Cerebellar cortex (tissue), 1 donor: ENCODE measurements around the gene PALD1.
"Not testable (repeated sequence)": the region's sequence is repeated elsewhere in the genome, so short reads cannot be mapped to it uniquely, and the experiment has no call there.

ENCODE experiments used
- DNase-seq: peaks from one replicate; pipeline ENCODE4 v3.0.0-alpha.2; 2015; ENCODE audit warnings: low spot score

PALD1 gene

DNA sequence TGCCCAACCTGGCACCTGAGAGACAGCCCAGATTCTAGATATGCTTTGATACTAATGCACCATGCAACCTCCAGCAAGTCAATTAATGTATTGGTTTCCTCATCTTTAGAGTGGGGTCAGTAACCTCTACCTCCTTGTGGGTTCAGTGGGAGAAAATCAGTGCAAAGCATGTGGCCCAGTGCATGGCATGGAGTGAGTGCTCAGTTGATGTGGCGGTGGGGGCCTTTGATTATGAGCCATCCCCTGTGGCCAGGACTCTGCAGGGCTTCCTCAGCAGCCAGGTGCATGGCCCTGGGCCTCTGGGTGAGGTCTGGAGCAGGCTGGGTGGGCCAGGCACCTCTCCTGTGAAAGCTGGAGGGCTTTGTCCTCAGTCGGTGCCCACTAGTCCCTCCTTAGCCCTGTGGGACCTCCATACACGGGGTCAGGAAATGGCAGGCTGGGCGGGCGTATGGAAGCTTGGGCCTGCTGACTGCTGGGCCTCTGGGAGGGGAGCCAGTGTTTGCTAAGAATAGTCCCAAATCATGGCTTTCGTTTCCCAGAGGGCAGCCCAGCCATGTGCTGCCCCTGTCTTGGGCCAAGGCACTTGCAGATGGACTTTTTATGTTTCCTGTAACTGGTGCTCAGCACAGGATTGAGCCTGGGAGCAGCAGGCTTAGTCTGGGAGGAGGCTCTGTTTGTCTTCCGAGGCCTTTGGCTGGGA, 3.4 kb downstream of the PALD1 start:
- peak; percentile 98 for DNase-seq

DNA sequence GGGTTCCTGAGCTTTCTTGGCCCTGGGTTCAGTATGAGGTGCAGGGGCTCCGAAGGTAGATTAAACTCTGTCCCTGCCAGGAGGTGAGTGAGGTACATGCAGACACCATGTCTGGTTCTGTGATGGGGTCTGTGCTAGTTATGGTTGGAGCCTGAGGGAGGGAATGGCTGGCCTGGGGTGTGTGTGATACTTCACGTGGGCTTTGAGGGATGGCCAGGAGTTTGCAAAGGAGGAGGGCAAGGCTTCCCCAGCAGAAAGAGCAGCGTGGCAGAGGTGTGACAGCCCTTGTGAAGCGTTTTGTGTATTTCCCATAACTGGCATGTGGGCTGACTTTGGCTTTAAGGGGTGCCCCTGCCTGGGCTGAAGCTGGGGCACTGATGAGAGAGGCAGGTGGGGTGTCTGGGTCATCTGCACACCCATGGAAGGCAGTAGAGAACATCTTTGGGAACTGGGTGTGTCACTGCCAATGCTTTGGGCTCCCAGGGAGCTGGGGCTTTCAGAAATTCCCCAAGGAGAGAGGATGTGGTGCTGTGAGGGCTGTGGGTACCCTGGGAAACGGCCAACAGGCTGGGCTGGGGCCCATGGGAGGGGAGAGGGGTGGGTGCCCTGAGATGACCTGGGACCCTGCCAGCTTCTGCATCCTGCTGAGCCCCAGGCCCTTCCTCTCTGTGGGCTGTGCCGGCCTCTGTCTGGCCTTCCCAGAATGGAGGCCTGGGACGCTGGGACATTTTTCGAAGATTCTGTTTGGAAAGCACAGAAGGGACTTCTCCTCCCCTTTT, 4.6 kb downstream of the PALD1 start:
- DNase-seq, result no peak

DNA sequence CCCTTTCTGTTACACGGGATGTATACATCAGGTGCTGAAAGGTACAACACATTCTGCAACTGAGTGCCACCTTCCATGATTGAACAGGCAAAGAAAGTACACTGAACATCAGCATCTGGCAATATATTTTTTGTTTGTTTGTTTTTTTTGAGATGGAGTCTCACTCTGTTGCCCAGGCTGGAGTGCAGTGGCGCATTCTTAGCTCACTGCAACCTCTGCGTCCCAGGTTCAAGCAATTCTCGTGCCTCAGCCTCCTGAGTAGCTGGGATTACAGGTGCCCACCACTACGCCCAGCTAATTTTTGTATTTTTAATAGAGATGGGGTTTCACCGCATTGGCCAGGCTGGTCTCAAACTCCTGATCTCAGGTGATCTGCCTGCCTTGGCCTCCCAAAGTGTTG, 5.3 kb downstream of the PALD1 start:
- DNase-seq, result not testable (repeated sequence)

DNA sequence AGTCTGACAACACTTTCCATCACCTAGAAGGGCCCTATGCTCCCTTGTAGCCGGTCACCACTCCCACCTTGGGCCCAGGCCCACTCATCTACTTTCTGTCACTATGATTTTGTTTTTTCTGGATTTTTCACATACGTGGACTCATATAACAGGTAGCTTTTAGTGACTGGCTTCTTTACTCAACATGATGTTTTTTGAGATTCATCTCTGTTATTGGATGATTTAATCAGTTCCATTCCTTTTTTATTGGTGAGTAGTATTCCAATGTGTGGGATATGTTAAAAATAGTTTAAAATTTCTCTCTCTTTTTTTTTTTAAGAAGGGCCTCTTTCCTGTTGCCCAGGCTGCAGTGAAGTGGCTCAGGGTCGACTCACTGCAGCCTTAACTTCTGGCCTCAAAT, 9.3 kb downstream of the PALD1 start:
- no peak for DNase-seq

DNA sequence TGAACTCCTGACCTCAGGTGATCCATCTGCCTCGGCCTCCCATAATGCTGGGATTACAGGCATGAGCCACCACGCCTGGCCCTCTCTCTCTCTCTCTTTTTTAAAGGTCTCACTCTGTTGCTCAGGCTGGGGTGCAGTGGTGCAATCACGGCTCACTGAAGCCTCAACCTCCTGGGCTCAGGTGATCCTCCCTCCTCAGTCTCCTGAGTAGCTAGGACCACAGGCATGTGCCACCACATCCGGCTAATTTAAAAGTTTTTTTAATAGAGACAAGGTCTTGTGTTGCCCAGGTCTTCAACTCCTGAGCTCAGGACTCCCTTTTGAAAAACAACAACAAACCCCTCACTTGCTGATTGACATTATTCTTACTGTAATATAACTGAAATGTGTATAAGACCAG, 11.6 kb downstream of the PALD1 start:
- no peak for DNase-seq

DNA sequence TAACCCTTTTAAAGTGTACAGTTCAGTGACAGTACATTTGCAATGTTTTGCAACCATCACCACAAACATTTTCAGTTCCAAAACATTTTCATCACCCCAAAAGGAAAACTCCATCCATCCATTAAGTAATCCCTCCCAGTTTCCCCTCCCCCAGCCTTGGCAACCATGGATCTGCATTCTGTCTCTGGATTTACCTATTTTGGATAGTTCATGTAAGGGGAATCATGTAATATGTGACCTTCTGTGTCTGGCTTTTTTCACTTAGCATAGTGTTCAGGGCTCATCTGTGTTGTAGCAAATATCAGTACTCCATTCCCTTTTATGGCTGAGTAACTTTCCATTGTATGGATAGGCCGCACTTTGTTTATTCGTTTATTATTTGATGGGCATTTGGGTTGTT, 13.0 kb downstream of the PALD1 start:
- no peak for DNase-seq

DNA sequence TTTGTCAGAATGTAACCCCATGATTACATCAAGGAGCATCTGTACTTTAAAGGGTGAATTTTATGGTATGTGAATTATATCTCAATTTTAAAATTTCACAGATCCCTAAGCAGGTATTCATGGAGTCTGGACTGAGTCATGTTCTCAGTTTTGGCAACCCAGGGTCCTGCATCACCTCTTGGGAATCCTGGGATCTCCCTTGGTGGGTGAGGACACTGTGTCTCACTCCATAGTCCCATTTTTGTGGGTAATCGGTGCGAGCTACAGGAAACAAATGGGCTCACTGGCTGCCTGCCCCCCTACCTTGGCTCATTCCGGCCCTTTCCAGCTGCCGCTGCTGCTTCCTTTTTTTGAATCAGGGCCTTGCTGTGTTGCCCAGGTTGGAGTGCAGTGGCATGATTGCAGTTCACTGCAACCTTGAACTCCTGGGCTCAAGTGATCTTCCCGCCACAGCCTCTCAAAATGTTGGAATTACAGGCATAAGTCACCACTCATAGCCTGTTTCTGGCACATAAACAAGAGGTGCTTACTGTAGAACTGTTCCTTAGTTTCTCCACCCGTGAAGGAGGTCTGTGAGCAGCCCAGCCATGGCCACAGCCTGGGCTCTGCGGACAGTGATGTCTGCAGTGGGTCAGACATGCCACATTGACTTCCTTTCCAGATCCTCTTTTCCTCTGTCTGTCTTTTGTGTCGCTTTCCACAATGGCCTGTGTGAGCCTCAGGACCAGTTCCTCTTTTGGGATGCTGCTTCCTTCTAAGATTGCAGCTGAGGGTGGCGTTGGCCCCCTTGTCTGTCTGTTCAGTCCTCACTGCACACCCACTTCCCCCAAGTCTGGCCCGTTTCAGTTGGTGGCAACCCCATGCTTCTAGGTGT, 14.5 kb downstream of the PALD1 start:
- no peak for DNase-seq

DNA sequence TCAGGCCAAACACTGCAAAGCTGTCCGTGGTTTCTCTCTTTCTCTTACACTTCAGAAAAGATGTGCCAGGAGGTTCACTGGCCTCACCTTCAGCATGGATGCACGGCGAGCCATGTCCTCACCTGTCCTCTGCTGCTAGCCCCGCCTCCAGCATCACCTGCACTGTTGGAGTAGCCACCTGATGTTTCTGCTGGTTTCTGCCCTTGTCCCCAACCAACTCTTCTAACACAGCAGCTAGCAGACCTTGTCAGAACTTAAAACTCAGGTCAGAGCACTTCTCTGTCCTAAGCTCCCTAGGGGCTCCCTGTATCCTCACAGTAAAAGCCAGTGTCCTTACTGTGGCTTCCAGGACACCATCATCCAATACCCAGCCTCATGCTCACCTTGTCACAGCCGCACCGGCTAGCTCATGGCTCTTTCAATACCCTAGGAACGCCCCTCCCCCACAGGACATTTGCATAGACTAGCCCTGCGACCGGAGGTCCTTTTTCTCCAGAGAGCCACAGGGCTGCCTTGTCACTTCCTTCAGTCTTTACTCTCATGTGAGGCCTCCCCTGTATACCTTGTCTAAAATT, 15.2 kb downstream of the PALD1 start:
- DNase-seq, result no peak

DNA sequence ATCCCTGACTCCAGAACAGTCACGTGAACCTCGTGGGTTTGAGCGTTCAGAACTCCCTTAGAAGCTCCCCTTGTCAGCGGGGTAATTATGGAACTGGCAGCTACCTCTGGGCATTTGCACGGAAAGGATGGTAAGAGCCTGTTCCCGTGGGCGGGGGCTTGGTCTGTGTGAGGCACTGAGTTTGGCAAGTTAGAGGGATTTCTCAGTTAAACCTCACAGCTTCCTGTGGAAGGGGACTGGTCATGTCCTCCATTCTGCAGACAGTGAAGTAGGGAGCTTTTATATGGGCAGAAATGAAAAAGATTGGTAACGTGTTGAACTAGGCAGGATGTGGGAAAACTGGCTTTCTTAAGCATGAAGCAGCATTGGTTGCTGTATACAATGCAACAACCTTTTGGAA, 16.0 kb downstream of the PALD1 start:
- DNase-seq, result no peak

DNA sequence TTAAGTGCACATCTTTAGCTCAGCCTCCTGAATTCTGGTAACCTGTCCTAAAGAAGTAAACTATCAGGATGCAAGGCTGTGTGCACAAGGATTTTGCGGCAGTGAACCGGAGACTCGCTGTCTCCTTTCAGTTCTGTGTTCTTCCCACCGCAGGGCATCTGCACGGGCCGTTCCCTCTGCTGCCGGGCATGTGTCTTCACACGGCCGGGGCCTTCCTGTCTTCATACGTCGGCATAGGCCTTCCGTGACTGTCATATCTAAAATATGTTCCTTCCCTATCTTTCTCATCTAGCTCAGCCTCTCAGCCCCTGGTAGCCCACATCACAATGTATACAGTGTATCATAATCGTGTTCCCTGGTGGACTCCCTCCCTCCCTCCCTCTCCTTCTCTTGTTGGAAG, 16.4 kb downstream of the PALD1 start:
- no peak for DNase-seq

DNA sequence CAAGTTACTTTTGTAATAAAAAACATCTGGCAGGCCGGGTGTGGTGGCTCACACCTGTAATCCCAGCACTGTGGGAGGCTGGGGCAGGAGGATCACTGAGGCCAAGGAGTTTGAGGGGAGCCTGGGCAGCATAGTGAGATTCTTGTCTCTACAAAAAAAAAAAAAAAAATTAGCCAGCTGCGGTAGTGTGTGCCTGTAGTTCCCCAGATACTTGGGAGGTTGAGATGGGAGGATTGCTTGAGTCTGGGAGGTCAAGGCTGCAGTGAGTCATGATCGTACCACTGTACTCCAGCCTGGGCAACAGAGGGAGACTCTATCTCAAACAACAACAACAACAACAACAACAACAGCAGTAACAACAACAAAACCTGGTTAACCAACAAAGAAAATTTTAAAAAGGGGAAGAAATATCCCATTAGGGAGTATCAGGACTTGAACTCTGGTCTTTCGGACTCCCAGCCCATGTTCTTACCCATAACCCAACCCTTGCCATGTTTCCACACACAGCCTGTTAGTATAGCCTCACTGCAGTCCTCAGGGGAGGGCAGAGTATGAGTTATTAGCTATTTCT, 17.2 kb downstream of the PALD1 start:
- no peak for DNase-seq

DNA sequence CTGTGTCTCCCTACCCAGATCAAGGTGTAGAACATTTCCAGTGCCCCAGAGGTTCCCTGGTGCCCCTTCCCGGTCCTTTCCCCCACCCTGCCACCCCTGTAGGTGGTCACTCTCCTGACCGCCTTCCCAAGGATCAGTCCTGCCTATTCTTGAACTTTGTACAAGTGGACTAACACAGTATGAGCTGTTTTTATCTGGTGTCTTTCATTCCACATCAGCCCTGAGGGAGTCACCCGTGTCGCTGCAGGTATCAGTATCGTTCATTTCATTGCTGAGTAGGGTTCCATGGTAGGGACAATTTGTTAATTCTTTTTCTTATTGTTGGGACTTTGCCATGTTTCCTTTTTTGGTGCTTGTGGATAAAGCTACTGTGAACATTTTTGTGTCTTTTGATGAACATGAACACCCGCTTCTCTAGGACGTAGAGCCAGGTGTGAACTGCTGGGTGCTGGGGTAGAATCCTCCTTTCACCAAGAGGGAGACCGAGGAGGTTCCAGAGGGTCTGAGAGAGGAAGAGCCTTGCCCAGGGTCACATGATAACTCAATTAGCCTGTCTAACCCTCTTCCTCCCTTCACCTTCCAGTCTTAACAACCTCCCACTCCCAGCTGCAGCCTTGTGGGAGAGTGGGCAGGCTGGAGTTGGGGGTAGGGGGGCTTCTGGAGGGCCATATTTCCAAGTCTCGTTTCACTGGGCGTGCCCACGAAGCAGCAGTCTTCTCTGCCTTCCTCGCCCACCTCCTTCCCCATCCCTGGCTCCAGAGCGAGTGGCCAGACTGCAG, 18.0 kb downstream of the PALD1 start:
- DNase-seq, result no peak

DNA sequence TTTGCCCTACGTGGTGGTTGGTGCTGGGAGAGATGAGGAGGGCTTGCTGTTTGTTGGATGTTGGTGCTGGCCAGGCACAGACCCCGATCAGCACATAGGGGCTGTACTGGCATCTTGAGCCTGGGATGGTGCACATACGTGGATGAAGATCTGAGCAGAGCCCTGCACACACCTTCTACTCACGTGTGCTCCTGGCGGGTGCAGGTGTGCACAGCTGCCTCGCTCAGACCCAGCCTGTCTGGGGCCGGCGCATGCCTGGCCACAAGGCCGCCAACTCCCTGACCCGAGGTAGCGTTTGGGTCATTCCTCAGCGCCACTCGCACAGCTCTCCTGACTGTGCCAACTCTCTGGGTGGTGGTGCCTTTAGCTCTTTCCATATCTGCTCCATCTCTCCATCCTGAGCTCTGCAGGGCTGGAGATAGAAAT, 18.6 kb downstream of the PALD1 start:
- no peak for DNase-seq

DNA sequence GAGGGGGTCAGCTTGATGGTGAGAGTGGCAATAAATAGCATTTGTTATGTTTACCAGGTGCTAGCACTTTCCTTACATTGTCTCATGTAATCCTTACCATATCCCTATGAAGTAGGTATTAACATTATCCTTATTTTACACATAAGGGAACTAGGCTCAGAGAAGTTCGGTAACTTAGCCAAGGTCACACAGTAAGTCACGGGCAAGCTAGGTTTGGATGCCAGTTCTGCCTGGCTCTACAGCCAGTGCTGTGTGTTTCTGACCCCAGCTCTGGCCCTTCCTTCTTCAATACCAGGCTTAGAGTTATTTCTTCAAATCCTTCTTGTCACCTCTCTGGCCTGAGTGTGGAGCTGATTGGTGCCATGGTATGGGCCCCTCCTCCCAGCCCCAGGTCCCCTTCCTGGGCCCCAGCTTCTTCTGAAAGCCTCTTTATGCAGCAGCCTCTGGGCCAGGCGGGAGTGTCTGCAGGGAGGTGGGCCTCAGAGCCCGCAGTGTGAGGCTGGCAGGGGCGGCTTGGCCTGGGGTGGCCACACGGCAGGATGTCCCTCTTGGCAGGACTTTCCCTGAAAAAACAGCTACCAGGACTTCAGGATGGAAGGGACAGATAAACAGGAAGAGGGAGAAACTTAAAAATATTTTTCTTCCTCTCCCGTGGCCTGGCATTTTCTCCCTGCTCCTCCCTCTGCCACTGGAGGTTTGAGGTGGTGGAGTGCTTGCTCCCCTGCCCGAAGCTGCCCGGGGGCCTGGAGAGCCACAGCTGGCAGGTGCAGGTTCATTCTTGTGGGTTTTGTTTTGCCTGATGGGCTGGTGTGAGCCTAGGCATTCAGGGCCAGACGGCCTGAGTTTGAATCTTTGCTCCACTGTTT, 20.6 kb downstream of the PALD1 start:
- DNase-seq, result no peak

DNA sequence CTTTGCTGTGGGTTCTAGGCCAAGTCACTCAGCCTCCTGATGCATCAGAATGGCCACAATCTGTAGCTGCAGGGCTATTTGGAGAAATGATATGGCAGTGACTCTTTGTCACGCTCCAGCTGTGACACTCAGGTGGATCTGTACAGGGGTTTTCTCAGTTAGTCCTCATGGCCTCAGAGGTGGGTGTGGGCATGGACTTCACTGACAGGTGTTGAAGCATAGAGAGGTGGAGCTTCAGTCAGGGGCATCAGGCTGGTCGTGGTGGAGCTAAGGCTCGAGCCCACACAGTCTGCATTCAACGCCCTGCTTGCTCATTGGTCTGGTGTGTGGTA, 21.2 kb downstream of the PALD1 start:
- DNase-seq, result no peak

DNA sequence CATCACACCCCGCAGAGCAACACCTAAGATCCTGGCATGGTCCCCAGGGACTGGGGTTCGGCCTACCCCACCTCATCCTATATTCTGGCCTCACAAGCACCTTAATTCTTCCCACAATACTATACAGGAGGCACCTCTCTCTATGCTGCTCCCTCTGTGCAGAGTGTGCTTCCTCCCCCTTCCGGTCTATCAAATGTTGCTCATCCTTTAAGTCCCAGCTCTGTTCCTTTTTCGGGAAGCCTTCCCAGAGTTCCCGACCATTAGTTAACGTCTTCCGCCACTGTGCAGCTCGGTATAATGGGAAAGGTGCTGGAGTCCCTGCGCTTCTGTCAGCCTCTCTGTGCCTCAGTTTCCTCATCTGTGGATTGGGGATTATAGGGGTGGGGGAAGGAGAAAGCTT, 21.8 kb downstream of the PALD1 start:
- no peak for DNase-seq

DNA sequence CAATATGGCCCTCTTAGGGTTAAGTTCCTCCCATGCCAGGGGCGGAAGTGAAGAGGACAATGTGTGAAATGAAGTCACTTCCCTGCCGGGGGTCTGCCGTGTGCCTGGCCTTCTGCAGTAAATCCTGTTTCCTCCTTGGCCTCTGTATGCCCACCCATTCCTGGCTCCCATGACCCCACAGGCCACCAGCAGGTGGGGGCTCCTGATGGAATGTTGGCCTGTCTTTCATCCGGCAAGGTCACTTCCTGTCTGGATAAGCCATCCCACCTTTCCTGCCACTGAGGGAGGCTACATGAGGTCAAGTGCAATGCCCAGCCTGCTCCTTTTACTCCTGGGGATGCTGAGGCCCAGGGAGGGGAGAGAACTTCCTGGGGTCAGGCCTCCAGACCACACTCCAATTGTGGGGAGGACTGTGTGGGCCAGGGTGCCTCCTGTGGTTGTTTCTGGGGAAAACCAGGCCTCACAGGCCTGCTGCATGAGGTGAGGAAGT, 22.3 kb downstream of the PALD1 start:
- DNase-seq, result no peak

DNA sequence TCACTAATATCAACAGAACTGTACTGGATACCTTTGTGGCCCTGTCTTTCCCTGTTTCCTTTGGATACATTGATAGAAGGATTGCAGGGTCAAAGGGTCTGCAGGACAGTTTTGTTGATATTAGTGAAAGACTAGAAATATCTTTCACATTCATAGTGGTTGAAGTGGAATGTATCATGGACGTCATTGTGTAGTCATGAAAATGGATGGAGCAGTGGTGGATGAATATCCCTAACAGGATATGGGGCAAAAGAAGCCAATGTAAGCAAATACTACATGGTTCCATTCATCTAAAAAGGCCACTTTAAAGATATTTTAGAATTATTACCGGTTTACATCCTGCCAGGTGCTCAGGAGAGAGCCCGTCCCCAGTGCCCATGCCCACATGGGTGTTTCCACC, 23.8 kb downstream of the PALD1 start:
- no peak for DNase-seq

DNA sequence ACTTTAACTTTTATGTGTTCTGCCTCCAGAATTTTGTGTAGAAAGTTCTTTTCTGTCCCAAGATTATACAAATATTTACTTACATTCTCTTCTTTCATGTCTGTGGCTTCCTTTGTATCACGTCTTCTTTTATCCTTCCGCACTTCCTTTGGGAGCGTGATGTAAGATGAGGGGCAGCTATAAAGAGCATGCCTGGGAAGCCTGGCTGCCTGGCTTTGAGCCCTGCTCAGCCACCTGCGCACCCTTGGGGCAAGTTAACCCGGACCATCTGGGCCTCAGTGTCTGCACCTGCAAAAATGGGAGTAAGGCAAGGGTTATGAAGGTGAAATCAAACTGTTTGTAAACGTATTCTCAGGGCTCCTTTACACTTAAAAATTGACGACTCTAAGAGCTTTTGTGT, 25.2 kb downstream of the PALD1 start:
- peak; percentile 67 for DNase-seq
